ENCODE measurements around the gene CARM1.

GRCh38 chr19:10852098-10852800 lies 19.1 kb upstream of the CARM1 start:
- no peak for TF ChIP-seq CTCF (IDR thresholded peaks at IDR 0.05)
- no peak for TF ChIP-seq EZH2 (IDR thresholded peaks at IDR 0.05; ENCODE audit: borderline replicate concordance, insufficient read depth, low read depth, low read length, poor library complexity, severe bottlenecking)
